VCaP (cell line): ENCODE measurements around the gene TLCD3B.
A peak's percentile ranks its signal among the peaks of the same experiment; 100 is the strongest.
"Not testable (repeated sequence)": the region's sequence is repeated elsewhere in the genome, so short reads cannot be mapped to it uniquely, and the experiment has no call there.

Experiments used
- H3K27ac ChIP-seq: fragments of 450-650 bp; 2 replicates; pipeline ENCODE4 v1.5.1; 2017
- CTCF ChIP-seq: fragments of 450-650 bp; conservative IDR thresholded peaks from 2 replicates; pipeline ENCODE4 v1.5.1; 2017; ENCODE audit warnings: mild to moderate bottlenecking, moderate library complexity

The TLCD3B gene

GRCh38 chr16:30022887-30023286 is 8.2 kb downstream of the TLCD3B start, which contains the start of gene C16orf92:
Gene C16orf92 (plus strand): TSS chr16:30023198. CDS start chr16:30023341, 143 bp downstream.
- no peak for TF ChIP-seq CTCF
- H3K27ac ChIP-seq = no peak within 1 kb of the TSS

- no peak for TF ChIP-seq CTCF
- H3K27ac ChIP-seq = no peak overlapping the region
Measured at GRCh38 chr16:30018731-30019158, 12.3 kb downstream of the TLCD3B start.

GRCh38 chr16:30017937-30018336 is 13.1 kb downstream of the TLCD3B start:
- H3K27ac ChIP-seq = not testable (repeated sequence)

GRCh38 chr16:30017277-30017656 is 13.8 kb downstream of the TLCD3B start:
- H3K27ac ChIP-seq = no peak overlapping the region
- no peak for TF ChIP-seq CTCF

- TF ChIP-seq CTCF = no peak
- no peak overlapping the region for H3K27ac ChIP-seq
Measured at GRCh38 chr16:30016555-30017276, 14.4 kb downstream of the TLCD3B start.

- H3K27ac ChIP-seq = not testable (repeated sequence)
Measured at GRCh38 chr16:30015450-30015849, 15.6 kb downstream of the TLCD3B start.

- H3K27ac ChIP-seq = not testable (repeated sequence)
Measured at GRCh38 chr16:30012598-30012997, 18.5 kb downstream of the TLCD3B start.

GRCh38 chr16:30011714-30012504 is 19.2 kb downstream of the TLCD3B start:
- H3K27ac ChIP-seq = peak overlapping the region; percentile 52; the same call in 1 of the 2 replicates
- no peak for TF ChIP-seq CTCF
